ENCODE measurements around the gene PANX1.
"Not testable (repeated sequence)": the region's sequence is repeated elsewhere in the genome, so short reads cannot be mapped to it uniquely, and the experiment has no call there.

Gene PANX1

DNA sequence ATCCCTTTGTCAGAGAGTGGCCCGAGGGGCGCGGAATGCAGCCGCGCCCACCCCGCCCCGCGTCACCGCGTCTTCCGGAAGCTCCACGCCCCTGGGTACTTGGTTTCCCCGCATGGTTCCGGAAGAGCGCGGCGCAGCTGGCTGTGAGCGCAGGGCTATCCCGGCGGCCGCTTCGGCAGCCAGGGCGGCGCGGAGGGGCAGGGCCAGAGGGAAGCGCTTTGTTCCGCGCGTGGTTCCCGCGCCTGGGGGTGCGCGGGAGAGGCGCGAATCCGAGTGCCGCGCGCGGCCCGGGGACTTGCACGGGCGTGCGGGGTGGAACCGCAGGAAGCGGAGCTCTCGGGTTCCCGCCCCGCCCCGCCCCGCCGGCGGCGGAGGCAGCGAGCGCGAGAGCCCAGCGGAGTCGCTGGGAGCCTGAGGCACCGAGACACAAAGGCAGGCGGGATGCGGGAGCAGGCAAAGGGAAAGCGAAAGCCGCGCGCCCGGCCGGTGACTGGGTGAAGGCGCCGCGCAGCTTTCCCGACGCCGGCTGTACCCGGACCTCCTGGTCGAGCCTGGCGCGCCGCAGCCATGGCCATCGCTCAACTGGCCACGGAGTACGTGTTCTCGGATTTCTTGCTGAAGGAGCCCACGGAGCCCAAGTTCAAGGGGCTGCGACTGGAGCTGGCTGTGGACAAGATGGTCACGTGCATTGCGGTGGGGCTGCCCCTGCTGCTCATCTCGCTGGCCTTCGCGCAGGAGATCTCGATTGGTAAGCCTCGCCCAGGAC, at the start of gene PANX1:
TSS of gene PANX1 (plus strand) at position 96 of the 766 bp plus-strand sequence. CDS start at position 568, 472 bp downstream.
- no peak for FAIRE-seq

DNA sequence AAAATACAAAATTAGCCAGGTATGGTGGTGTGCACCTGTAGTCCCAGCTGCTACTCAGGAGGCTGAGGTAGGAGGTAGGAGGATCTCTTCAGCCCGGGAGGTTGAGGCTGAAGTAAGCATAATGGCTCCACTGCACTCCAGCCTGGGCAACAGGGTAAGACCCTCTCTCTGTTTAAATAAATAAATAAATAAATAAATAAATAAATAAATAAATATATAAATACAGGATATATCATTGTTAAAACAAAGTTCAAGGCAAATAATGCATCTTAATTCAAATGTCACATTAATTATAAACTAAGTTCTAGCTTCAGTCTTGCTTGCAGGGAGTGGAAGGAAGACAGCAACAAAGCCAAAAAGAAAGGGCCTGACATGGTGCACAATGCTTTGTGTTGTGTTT, 44.5 kb upstream of the PANX1 start:
- no peak for FAIRE-seq

GRCh38 chr11:94088906-94089305, 39.7 kb upstream of the PANX1 start:
- FAIRE-seq: no peak

DNA sequence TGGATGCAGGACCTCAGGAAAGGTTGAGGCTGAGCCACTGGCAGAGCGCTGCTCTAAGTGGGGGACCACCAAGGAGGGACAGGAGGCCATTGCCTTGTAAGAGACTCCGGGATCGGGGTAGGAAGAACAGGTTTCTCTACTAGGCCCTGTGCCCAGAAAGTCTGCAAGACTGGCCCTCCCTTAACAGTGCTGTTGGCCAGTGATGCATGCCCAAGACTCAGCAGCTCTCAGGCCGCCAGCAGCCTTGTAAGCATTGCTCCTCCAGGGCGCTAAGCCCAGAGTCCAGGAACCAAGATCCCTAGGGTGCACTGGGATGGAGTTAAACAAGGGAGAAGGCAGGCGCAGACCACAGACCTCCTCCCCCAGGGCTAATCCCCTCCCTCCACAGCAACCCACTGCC, 39.3 kb upstream of the PANX1 start:
- no peak for FAIRE-seq

DNA sequence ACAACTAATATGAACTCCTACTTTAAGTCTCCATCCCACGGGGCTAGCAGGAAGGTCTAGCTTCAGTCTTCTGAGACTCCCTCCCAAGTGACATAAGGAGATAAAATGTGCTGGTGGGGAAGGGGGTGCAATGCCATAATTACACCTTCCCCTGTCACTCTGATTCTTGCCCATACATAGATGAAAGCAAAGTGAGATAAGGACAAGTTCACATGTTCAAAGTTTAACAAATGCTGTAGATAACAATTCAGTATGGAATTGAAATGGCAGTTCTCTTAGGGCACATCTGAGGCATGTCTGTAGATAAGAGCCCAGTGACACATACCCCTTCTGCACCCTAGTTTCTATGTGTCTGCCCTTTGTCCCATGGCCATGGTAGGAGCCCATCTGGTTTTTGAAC, 38.2 kb upstream of the PANX1 start:
- no peak for FAIRE-seq

DNA sequence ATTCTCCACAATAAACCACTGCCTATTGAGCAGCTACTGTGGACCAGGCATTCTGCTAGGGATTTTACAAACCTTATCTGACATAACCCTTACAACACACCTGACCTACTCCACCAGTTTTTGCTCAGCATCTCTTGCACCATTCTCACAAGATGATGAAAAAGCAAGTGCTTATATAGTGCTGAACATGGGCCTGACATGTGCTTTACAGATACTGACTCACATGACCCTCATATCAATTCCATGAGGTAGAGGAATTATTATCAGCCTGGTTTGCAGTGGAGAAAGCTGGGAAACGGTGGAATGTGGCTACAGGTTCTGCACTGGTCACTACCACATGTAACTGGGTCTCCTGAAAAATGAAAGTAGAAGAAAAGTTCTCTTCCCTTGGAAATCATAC, 37.5 kb upstream of the PANX1 start:
- FAIRE-seq: no peak

DNA sequence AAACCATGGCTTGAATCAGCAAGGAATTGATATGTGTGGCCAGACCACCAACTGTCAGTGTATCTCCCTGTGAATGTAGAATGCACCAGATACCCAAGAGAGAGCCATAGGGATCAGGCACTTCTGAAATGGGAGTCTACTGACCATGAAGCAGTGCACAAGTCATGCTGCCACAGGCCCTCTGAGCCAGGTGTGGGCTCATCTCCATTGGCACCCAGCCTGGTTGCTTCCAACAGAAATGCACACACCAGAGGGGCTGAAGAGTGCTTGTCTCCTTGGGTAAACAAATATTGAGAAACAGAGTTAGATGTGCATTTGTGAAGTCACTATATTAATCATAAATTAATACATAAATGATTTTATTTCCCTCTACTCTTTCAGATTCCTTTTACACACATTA, 28.4 kb upstream of the PANX1 start:
- no peak for FAIRE-seq

DNA sequence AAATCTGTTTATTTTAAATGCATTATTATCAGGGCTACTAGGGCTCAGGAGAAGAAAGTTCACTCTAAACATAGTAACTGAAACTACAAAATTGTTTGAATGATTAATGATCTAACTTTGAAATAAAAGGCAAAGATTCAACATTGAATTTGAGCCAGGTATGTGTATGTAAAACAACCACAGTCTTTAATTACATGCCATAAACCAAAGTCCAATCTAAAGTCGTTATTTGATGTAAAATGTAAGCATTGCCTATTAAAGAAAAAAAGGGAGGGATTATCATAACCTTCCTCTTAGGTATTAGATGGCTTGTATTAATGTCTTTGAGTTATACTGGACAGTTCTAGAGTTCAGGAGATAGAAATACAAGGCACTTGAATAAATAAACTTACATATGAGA, 25.2 kb upstream of the PANX1 start:
- FAIRE-seq: peak; percentile 76

DNA sequence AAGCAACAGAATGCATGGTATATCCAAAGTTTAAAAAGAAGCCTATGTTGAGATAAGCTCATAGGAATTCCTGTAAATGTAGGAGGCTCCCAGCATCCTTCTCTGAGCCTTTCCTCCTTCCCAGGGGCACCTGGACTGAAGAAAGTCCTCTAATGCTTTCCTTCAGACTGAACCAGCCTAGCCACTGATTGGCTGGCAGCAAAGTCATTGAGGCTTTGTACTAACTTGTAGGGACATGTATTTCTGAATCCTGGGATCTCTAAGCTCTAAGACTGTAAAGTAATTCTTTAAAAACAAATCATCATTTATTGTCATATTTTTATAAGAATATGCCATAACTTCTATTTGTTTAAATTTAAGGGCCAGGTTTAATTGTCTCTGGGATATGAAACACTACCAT, 23.9 kb upstream of the PANX1 start:
- FAIRE-seq: no peak

- FAIRE-seq: no peak
Measured at GRCh38 chr11:94106716-94107115, 21.9 kb upstream of the PANX1 start.

- no peak for FAIRE-seq
Measured at GRCh38 chr11:94107363-94107762, 21.3 kb upstream of the PANX1 start.

GRCh38 chr11:94111241-94111640, 17.4 kb upstream of the PANX1 start:
- FAIRE-seq: no peak

DNA sequence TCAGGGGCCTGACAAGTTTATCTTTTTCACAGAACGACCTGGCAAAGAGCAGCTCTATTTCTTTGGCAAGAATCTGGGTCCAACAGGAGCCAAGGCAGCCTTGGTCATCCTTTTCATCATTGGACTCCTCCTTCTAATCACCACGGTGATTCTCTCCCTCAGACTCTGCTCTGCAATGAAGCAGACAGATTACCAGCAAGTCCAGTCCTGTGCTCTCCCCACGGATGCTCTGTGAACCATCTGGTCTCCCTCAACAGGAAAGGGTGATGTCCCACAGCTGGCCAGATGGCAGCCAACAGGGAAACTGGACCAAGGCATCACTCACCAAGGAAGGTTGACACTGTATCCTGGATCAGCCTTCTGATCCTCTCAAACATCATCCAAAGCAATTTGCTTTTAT, 17.0 kb upstream of the PANX1 start:
- no peak for FAIRE-seq

DNA sequence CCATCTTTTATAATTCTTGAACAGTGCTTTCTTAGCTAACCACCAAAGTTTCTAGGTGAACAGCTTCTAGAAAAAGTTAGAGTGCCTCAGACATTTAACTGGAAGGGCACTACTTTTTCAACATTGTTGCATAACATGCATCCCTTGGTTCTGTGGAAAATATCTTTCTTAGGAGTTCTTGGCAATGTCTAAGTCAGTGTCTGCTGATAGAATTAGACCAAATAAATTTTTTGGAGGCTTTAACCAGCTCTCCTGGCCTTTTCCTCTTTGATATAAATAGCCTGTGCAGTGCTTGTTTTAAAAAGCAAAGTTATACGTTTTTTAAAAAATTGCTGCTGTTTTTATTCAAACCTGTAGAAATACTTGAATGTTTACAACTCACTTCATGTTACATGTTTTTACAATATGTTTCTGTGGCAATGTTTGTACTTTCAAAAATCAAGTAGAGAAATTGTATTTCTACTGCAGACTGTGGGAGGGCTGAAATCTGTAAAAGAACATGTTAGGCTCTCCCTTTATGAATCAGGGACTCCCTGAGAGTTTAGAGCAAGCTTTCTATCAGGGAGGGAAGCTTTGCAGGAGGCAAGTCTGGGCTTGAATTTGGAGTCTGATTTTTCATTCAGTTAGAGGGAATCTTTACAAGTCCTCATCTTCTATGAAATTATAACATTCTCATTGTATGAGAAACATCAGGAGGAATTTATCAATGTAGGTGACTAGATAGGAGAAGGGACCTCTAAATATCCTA, 16.3 kb upstream of the PANX1 start:
- FAIRE-seq: no peak

DNA sequence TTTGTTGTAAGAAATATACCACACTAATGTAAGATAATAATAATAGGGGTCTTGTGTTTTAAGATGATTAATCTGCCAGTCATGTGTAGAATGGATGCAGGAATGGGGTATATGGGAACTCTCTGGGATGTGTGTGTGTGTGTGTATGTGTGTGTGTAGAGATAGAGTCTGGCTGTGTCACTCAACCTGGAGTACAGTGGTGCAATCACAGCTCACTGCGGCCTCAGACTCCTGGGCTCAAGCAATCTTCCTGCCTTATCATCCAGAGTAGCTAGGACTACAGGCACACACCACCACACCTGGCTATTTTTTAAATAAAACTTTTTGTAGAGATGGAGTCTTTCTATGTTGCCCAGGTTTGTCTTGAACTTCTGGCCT, 11.5 kb upstream of the PANX1 start:
- FAIRE-seq: no peak

- FAIRE-seq: no peak
Measured at GRCh38 chr11:94117871-94118270, 10.8 kb upstream of the PANX1 start.

- FAIRE-seq: not testable (repeated sequence)
Measured at GRCh38 chr11:94119676-94120075, 9.0 kb upstream of the PANX1 start.

GRCh38 chr11:94120516-94120915, 8.1 kb upstream of the PANX1 start:
- FAIRE-seq: not testable (repeated sequence)

- no peak for FAIRE-seq
Measured at GRCh38 chr11:94120946-94121345, 7.7 kb upstream of the PANX1 start.

DNA sequence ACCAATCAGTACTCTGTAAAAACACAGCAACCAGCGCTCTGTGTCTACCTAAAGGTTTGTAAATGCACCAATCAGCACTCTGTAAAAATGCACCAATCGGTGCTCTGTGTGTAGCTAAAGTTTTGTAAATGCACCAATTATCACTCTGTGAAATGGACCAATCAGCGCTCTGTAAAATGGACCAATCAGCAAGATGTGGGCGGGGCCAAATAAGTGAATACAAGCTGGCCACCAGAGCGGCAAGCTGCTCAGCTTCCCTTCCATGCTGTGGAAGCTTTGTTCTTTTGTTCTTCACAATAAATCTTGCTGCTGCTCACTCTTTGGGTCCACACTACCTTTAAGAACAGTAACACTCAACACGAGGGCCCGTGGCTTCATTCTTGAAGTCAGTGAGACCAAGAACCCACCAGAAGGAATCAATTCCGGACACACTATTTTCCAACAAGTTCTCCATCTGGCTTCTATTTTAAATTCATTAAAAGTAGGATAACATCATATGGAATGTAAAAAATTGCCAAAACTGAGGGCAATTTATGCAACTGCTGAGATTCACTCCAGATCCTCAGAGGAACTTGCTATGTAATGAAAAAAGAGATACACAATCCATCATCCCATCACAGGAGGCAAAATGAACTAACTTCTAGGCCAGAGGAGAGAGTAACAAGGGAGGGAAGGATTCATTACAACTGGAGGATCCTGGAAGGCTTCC, 3.1 kb upstream of the PANX1 start:
- FAIRE-seq: no peak

GRCh38 chr11:94127638-94128037, 1.0 kb upstream of the PANX1 start:
- no peak for FAIRE-seq

- FAIRE-seq: no peak
Measured at GRCh38 chr11:94128291-94128745, 323 bp upstream of the PANX1 start.

GRCh38 chr11:94129512-94130297, 1.1 kb downstream of the PANX1 start:
- no peak for FAIRE-seq
